ENCODE results near the gene TRIM60.
"Not testable (repeated sequence)": the region's sequence is repeated elsewhere in the genome, so short reads cannot be mapped to it uniquely, and the experiment has no call there.

The TRIM60 gene

GRCh38 chr4:165055601-165056000 is 23.8 kb downstream of the TRIM60 start:
- no peak for DNase-seq

GRCh38 chr4:165058666-165059065 is 26.9 kb downstream of the TRIM60 start:
- no peak for DNase-seq

GRCh38 chr4:165059386-165059785 is 27.6 kb downstream of the TRIM60 start:
- DNase-seq: no peak

GRCh38 chr4:165060938-165061337 is 29.1 kb downstream of the TRIM60 start:
- DNase-seq: no peak

- DNase-seq: no peak
Measured at GRCh38 chr4:165070560-165070959, 38.8 kb downstream of the TRIM60 start.

- DNase-seq: not testable (repeated sequence)
Measured at GRCh38 chr4:165073346-165073745, 41.5 kb downstream of the TRIM60 start.

- DNase-seq: no peak
Measured at GRCh38 chr4:165077034-165077578, 45.3 kb downstream of the TRIM60 start.

- no peak for DNase-seq
Measured at GRCh38 chr4:165079476-165079875, 47.7 kb downstream of the TRIM60 start.

- not testable (repeated sequence) for DNase-seq
Measured at GRCh38 chr4:165084787-165085186, 53.0 kb downstream of the TRIM60 start.

- no peak for DNase-seq
Measured at GRCh38 chr4:165085946-165086345, 54.1 kb downstream of the TRIM60 start.

- DNase-seq: no peak
Measured at GRCh38 chr4:165088366-165088765, 56.6 kb downstream of the TRIM60 start.

Measured in stimulated activated CD4-positive, alpha-beta T cell treated with anti-CD3 and anti-CD28 coated beads, Interleukin-4, amount 100 ng/mL, for 24 hours (primary cell).